Measurements from ENCODE around the gene KCTD2. TPM values are rescaled to one million over a fixed set of nuclear protein-coding genes. Genes with fewer than 3 reads are reported as not detected.

KCTD2 gene
- polyA plus RNA-seq, 1 of the 3 experiments (the other 2 are of a cell fraction): 27.5 TPM

GRCh38 chr17:75114552-75115314 lies 67.7 kb downstream of the KCTD2 start (continued):
- TF ChIP-seq REST (IDR thresholded peaks at IDR 0.05; ENCODE audit: low read depth, low read length) (no peak), PBX3 (IDR thresholded peaks at IDR 0.05) (no peak), ELF1 (IDR thresholded peaks at IDR 0.05) (no peak), USF1 (IDR thresholded peaks at IDR 0.05; ENCODE audit: borderline replicate concordance, low read depth) (no peak)

Small RNAs within 50 kb of the gene (small RNA-seq; reads per million reads assigned to genes)
- gene AC111186.1: 0 reads per million in 7 experiments
- 0 reads per million in 7 experiments for gene RF00019
- 0 reads per million in 7 experiments for gene RN7SL573P
- gene RNU6-362P: 0 reads per million in 7 experiments

Other genes starting within 250 kb of the KCTD2 start
- gene GRIN2C, start 187.3 kb upstream of the KCTD2 start, polyA plus RNA-seq (2012; rRNA removed): 0.39 and 0.45 TPM in 2 replicates
- gene FDXR, start 174.2 kb upstream of the KCTD2 start, polyA plus RNA-seq (2012; rRNA removed): 86.7 and 89.5 TPM in 2 replicates
- not detected in 2 replicates for gene FADS6, start 153.6 kb upstream of the KCTD2 start, polyA plus RNA-seq (2012; rRNA removed)
- gene USH1G, start 124.0 kb upstream of the KCTD2 start, polyA plus RNA-seq (2012; rRNA removed): 0.06 TPM in 1 of 2 replicates, not detected in the other
- gene OTOP2, start 123.0 kb upstream of the KCTD2 start, polyA plus RNA-seq (2012; rRNA removed): not detected in 2 replicates
- not detected in 2 replicates for gene OTOP3, start 111.3 kb upstream of the KCTD2 start, polyA plus RNA-seq (2012; rRNA removed)
- 2.5 and 2.9 TPM in 2 replicates for gene HID1, start 74.5 kb upstream of the KCTD2 start, polyA plus RNA-seq (2012; rRNA removed)
- 18.6 and 21.2 TPM in 2 replicates for gene CDR2L, start 59.6 kb upstream of the KCTD2 start, polyA plus RNA-seq (2012; rRNA removed)
- gene MRPL58, start 34.6 kb upstream of the KCTD2 start, polyA plus RNA-seq (2012; rRNA removed): 87.3 and 89.2 TPM in 2 replicates
- gene ATP5PD, start 256 bp upstream of the KCTD2 start, polyA plus RNA-seq (2012; rRNA removed): 354 and 454 TPM in 2 replicates
- 0.03 and 0.06 TPM in 2 replicates for gene SLC16A5, start 40.7 kb downstream of the KCTD2 start, polyA plus RNA-seq (2012; rRNA removed)
- gene ARMC7, start 62.7 kb downstream of the KCTD2 start, polyA plus RNA-seq (2012; rRNA removed): 7.3 and 10.8 TPM in 2 replicates
- gene NT5C, start 84.5 kb downstream of the KCTD2 start, polyA plus RNA-seq (2012; rRNA removed): 111 and 114 TPM in 2 replicates
- 259 and 490 TPM in 2 replicates for gene JPT1, start 107.3 kb downstream of the KCTD2 start, polyA plus RNA-seq (2012; rRNA removed)
- gene SUMO2, start 135.7 kb downstream of the KCTD2 start, polyA plus RNA-seq (2012; rRNA removed): 85.5 and 114 TPM in 2 replicates
- 80.5 and 99.8 TPM in 2 replicates for gene NUP85, start 158.5 kb downstream of the KCTD2 start, polyA plus RNA-seq (2012; rRNA removed)
- 42.5 and 43.7 TPM in 2 replicates for gene GGA3, start 214.4 kb downstream of the KCTD2 start, polyA plus RNA-seq (2012; rRNA removed)
- gene MRPS7, start 214.7 kb downstream of the KCTD2 start, polyA plus RNA-seq (2012; rRNA removed): 82.8 and 90.4 TPM in 2 replicates
- 65.4 and 70.0 TPM in 2 replicates for gene MIF4GD, start 224.0 kb downstream of the KCTD2 start, polyA plus RNA-seq (2012; rRNA removed)
- 11.7 and 13.2 TPM in 2 replicates for gene SLC25A19, start 242.2 kb downstream of the KCTD2 start, polyA plus RNA-seq (2012; rRNA removed)